Activated T-helper 1 cell treated with anti-CD3 and anti-CD28 coated beads, Interleukin-12 subunit alpha, Interleukin-12 subunit beta, Interleukin-2, Interleukin-4 antibody, amounts not matched to agents 30 ng/mL and 10 ng/mL and 1 ng/mL, durations not matched to agents 14 hours and 24 hours and 36 hours (primary cell): Measurements from ENCODE around the gene PLCXD3. TPM values are rescaled to one million over a fixed set of nuclear protein-coding genes. Genes with fewer than 3 reads are reported as not detected.

ENCODE experiments used
- DNase-seq: peaks from one replicate; pipeline ENCODE4 v3.0.0; 2021; ENCODE audit warnings: low spot score
- H3K27ac Mint-ChIP-seq: one replicate; pipeline ENCODE4 v1.8.0; 2021; ENCODE audit warnings: mild to moderate bottlenecking, mixed read lengths
- H3K27me3 Mint-ChIP-seq: one replicate; pipeline ENCODE4 v1.8.0; 2022; ENCODE audit warnings: mild to moderate bottlenecking, moderate library complexity, mixed read lengths; ENCODE audit not compliant: insufficient read depth
- H3K36me3 Mint-ChIP-seq: one replicate; pipeline ENCODE4 v1.8.0; 2021; ENCODE audit warnings: low read depth, mixed read lengths
- H3K4me1 Mint-ChIP-seq: one replicate; pipeline ENCODE4 v1.8.0; 2021; ENCODE audit warnings: low read depth, mixed read lengths
- H3K4me3 Mint-ChIP-seq: one replicate; pipeline ENCODE4 v1.8.0; 2021; ENCODE audit warnings: mild to moderate bottlenecking, moderate library complexity, mixed read lengths
- H3K9me3 Mint-ChIP-seq: one replicate; pipeline ENCODE4 v1.8.0; 2021; ENCODE audit warnings: mixed read lengths
- intact Hi-C: fragments of 100-400 bp; cut with micrococcal nuclease; formaldehyde crosslinking; loops from one replicate; pipeline ENCODE4 v1.15.1; 2024
- total RNA-seq: library from RNA; stranded (reverse); gene quantifications from 2 replicates; pipeline ENCODE4 v1.2.3, GENCODE V29; 2022

The PLCXD3 gene
- total RNA-seq, 1 donor from 2014 or later: not detected

DNA sequence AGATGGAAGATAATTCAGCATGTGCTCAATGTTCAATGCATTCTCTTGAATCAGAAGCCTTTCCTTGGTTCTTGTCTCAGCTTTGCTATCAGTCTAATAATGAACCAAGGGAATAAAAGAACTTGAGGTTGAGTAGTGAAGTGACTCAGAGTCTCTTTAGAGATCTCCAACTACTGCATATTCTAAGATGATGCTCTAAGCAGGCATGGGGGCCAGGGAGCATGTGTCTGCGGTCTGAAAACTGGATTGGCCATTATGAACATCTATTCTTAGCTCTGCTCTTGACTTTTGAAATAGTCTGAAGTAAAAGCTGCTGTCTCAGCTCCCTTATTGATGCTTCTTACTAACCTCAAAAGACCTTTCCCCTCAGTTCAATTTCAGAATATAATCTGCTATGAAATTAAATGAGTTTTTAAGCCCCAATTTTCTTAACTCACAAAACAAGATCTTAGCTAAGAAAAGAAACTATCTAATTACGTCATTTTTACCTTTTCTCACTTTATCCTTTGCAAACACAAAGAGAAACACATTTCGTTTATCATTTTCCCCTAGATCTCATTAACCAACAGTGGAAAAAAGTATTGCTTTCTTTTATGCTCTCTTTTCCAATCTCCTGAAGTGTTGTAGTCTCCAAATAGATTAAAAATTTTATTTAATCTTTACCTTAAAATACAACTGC lies 44.8 kb downstream of the PLCXD3 start:
- no peaks in the 10 kb centered on the region for H3K9me3 Mint-ChIP-seq
- DNase-seq: no peak
- H3K4me1 Mint-ChIP-seq: no peaks in the 10 kb centered on the region
- no peaks in the 10 kb centered on the region for H3K27me3 Mint-ChIP-seq
- H3K27ac Mint-ChIP-seq: no peak overlapping the region
- no peak overlapping the region for H3K4me3 Mint-ChIP-seq
- H3K36me3 Mint-ChIP-seq: no peaks in the 10 kb centered on the region
- intact Hi-C loops: no loop called here

DNA sequence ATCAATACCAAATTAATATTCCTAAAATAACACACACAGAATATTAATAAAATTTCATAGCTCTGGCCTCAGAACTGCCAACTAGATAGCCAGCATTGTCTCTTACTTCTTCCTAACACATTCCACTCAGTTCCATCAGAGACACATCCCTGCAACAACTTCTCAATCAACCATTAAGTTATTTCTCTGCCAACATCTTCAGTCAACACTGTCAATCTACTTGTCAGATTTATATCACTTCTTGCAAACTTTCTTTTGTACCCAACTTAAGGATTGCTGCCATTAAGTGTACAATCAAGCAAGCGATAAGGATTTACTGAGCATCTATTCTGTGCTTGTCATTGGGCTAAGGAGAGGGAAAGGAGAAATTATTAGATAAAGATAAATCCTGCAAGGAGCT lies 50.8 kb downstream of the PLCXD3 start:
- no peaks in the 10 kb centered on the region for H3K9me3 Mint-ChIP-seq
- no peak for DNase-seq
- no peak overlapping the region for H3K27ac Mint-ChIP-seq
- H3K36me3 Mint-ChIP-seq: no peaks in the 10 kb centered on the region
- no peaks in the 10 kb centered on the region for H3K4me1 Mint-ChIP-seq
- no peaks in the 10 kb centered on the region for H3K27me3 Mint-ChIP-seq
- intact Hi-C loops: no loop called here
- no peak overlapping the region for H3K4me3 Mint-ChIP-seq

DNA sequence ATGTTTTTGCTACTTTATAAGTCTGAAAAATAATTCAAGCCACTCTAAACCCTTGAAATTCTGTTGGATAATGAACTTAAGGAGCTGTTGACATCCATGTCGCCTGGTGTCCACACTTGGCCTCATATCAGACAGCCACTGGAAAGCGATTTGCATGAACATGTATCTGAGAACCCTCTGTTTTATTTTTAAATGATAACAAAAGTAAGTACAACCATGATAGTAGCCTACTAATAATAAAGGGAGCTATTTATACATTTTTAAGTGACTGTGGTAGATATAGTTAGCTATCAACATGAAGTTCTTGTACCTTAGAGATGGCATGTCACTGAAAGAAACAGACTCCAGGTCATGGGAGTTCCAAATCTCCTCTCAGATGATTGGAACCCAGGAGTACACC lies 53.3 kb downstream of the PLCXD3 start:
- no peak for DNase-seq
- H3K27ac Mint-ChIP-seq: no peak overlapping the region
- no peak overlapping the region for H3K4me3 Mint-ChIP-seq
- intact Hi-C loops: no loop called here
- no peaks in the 10 kb centered on the region for H3K36me3 Mint-ChIP-seq
- H3K4me1 Mint-ChIP-seq: no peaks in the 10 kb centered on the region
- no peaks in the 10 kb centered on the region for H3K27me3 Mint-ChIP-seq
- H3K9me3 Mint-ChIP-seq: no peaks in the 10 kb centered on the region

DNA sequence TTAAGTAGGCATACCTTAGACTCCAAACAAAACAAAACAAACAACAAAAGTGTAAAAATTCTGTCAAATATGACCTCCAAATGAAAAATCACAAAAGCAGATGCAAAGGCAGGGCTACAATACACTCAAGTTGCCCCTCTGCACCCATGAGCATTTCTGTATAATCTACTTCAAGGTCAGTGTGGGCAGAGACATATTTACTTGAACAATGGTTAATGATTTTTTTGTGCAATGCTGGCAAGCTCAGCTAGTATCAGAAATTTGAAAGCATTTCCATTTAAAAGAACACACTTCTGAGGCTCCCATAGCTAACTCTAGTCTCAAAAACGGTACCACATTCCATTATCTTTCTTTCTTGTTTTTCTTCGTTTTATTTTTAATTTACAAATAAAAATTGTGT lies 57.9 kb downstream of the PLCXD3 start:
- Mint-ChIP-seq H3K36me3 (no peaks in the 10 kb centered on the region), H3K4me1 (no peaks in the 10 kb centered on the region), H3K4me3 (no peak overlapping the region), H3K9me3 (no peaks in the 10 kb centered on the region), H3K27ac (no peak overlapping the region), H3K27me3 (no peaks in the 10 kb centered on the region)
- DNase-seq: no peak
- intact Hi-C loops: no loop called here

GRCh38 chr5:41447650-41448510 lies 62.5 kb downstream of the PLCXD3 start:
- H3K36me3 Mint-ChIP-seq: no peaks in the 10 kb centered on the region
- intact Hi-C loops: no loop called here
- H3K27me3 Mint-ChIP-seq: no peaks in the 10 kb centered on the region
- H3K27ac Mint-ChIP-seq: no peak overlapping the region
- H3K4me1 Mint-ChIP-seq: no peaks in the 10 kb centered on the region
- no peaks in the 10 kb centered on the region for H3K9me3 Mint-ChIP-seq
- DNase-seq: no peak
- no peak overlapping the region for H3K4me3 Mint-ChIP-seq

- Mint-ChIP-seq H3K27me3 (no peaks in the 10 kb centered on the region), H3K27ac (no peak overlapping the region), H3K4me1 (no peaks in the 10 kb centered on the region), H3K36me3 (no peaks in the 10 kb centered on the region), H3K4me3 (no peak overlapping the region), H3K9me3 (no peaks in the 10 kb centered on the region)
- intact Hi-C loops: no loop called here
- no peak for DNase-seq
These were observed 64.4 kb downstream of the PLCXD3 start for GRCh38 chr5:41445937-41446563.

DNA sequence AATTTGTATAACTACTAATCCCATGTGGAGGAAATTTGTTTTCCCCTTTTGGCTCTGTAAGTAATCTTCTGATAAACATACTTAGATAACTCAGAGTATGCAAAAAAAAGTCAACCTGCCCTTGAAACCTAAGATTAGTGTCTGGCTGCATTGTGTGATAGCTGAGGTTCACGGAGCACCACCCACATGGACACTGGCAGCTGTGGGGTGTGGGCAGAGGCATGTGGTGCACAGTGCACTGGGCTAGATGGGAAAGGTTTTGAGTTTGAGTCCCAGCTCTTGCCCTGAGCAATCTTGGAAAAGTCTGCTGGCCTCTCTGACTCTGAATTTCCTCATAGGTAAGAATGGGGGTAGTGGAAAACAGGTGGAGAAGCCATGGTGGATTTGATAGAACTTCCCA lies 75.1 kb downstream of the PLCXD3 start:
- DNase-seq: no peak
- Mint-ChIP-seq H3K4me1 (no peaks in the 10 kb centered on the region), H3K4me3 (no peak overlapping the region), H3K36me3 (no peaks in the 10 kb centered on the region), H3K27ac (no peak overlapping the region), H3K9me3 (no peaks in the 10 kb centered on the region), H3K27me3 (no peaks in the 10 kb centered on the region)
- intact Hi-C loops: no loop called here

DNA sequence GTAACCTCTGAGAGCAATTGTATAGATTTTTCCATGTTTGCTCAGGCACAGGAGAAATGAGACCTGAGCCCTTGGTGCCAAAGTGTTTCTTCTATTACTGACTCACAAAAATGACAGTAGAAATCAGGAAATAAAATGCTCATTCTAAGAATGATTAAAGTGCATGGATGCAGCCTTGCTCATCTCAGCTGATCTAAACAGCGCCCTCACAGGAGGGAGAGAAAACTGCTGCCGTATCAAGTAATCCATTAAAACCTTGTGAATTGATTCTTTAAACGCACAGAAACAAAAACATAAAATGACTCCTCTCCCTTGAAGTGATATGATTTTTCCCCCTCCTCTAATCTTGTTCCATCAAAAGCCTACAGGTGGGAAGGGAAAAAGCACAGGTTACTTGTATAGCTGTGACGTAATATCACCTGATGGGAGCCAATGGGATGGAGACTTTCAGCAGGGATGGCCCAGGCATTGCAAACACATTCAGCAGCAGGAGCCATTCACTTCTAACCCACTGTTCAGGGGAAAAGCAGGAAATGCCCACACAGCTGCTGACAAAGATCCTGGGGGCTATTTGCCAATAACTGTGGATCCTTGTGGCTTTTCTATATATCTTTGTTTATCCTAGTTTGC lies 76.7 kb downstream of the PLCXD3 start:
- Mint-ChIP-seq H3K9me3 (no peaks in the 10 kb centered on the region), H3K4me1 (no peaks in the 10 kb centered on the region)

DNA sequence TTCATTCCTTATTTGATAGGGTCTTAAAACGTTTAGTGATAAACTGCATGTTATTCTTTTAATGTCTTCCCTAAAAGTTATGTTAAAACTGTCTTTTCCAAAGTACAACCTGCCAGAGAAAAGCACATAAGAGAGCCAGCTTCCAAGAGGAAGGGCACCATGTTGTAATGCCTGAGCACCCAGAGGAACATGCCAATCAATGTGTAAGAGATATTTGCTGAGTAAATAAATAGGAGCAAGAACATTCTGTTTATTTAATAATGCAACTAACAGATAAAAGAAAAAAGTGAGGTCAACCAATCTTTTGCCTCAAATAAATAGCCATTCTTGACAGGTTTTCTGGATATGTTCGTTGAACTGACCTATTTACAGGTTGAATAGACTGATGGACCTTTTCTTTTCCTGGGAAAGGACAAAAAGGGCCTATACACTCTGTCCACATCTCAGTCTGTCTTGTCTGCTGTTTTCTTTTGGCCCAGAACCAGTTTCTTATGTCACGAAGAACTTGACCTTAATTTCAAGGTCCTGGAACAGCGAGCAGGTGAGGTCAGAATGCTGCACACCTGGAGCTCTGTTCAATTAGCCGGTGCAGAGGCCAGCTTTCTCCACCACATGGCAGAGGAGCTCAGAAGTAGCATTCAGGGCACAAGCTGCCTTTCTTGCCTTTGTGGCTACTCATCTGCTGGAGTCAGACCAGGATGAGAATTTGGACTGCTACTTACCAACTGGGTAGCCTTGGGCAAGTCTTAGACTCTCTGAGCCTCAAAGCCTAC lies 77.7 kb downstream of the PLCXD3 start:
- DNase-seq: no peak
- Mint-ChIP-seq H3K36me3 (no peaks in the 10 kb centered on the region), H3K27me3 (peaks cover 3% of the 10 kb centered on the region), H3K27ac (no peak overlapping the region), H3K4me3 (no peak overlapping the region), H3K9me3 (no peaks in the 10 kb centered on the region), H3K4me1 (no peaks in the 10 kb centered on the region)
- intact Hi-C loops: no loop called here

More for the DNA sequence above, 76.7 kb downstream of the PLCXD3 start:
- Mint-ChIP-seq H3K27ac (no peak overlapping the region), H3K4me3 (no peak overlapping the region), H3K27me3 (peaks cover 3% of the 10 kb centered on the region), H3K36me3 (no peaks in the 10 kb centered on the region)
- intact Hi-C loops: no loop called here
- no peak for DNase-seq

GRCh38 chr5:41427505-41427904 lies 82.9 kb downstream of the PLCXD3 start:
- Mint-ChIP-seq H3K36me3 (no peaks in the 10 kb centered on the region), H3K27ac (no peak overlapping the region), H3K4me3 (no peak overlapping the region), H3K4me1 (no peaks in the 10 kb centered on the region), H3K9me3 (no peaks in the 10 kb centered on the region), H3K27me3 (peaks cover 3% of the 10 kb centered on the region)
- intact Hi-C loops: no loop called here
- no peak for DNase-seq

DNA sequence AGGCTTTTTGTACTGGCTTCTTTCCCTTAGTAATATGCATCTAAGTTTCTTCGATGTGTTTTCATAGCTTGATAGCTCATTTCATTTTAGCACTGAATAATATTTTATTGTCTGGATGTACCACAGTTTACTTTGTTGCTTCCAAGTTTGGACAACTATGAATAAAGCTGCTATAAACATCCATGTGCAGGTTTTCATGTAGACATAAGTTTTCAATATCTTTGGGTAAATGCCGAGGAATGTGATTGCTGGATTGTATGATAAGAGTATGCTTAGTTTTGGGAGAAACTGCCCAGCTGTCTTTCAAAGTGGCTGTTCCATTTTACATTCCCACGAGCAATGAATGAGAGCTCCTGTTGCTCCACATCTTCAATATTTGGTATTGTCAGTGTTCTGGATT lies 84.7 kb downstream of the PLCXD3 start:
- Mint-ChIP-seq H3K27ac (no peak overlapping the region), H3K4me1 (no peaks in the 10 kb centered on the region), H3K36me3 (no peaks in the 10 kb centered on the region), H3K4me3 (no peak overlapping the region), H3K9me3 (no peaks in the 10 kb centered on the region), H3K27me3 (peaks cover 3% of the 10 kb centered on the region)
- intact Hi-C loops: no loop called here
- DNase-seq: no peak

GRCh38 chr5:41420492-41421067 lies 89.8 kb downstream of the PLCXD3 start:
- Mint-ChIP-seq H3K4me3 (no peak overlapping the region), H3K9me3 (no peaks in the 10 kb centered on the region), H3K27me3 (no peaks in the 10 kb centered on the region), H3K27ac (no peak overlapping the region), H3K36me3 (no peaks in the 10 kb centered on the region), H3K4me1 (no peaks in the 10 kb centered on the region)
- no peak for DNase-seq
- intact Hi-C loops: no loop called here
